Common myeloid progenitor, CD34-positive (primary cell): ENCODE data around the gene COL5A2.

Experiments used
- CTCF ChIA-PET: fragments of 350-600 bp; sonication (Branson Sonifier 250); formaldehyde crosslinking; loops from one replicate; lab custom pipeline; 2021; ENCODE audit warnings: antibody characterized with exemption; lab: Charles Lee
- POLR2A ChIA-PET: fragments of 350-600 bp; sonication (Branson Sonifier 250); formaldehyde crosslinking; loops from one replicate; lab custom pipeline; 2021; ENCODE audit warnings: antibody characterized with exemption; lab: Charles Lee
- DNase-seq, 3 donors: peaks; one replicate each; pipeline versions ENCODE4 v3.0.0 to v3.0.0-alpha.2; 2013
- H3K27ac ChIP-seq, 2 experiments: 1 replicate in 1 of 2; 2 replicates in 1 of 2; pipeline ENCODE4 v1.7.0; 2013; ENCODE audit warnings: inconsistent platforms in 2 of 2, low read length in 2 of 2, mild to moderate bottlenecking in 2 of 2, low read depth in 1 of 2, moderate library complexity in 1 of 2; ENCODE audit not compliant: severe bottlenecking in 2 of 2, insufficient read depth in 1 of 2, poor library complexity in 1 of 2
- H3K27me3 ChIP-seq, 5 experiments: replicated peaks in 2 of 5; 1 replicate in 3 of 5; 2 replicates in 2 of 5; pipeline versions ENCODE4 v1.6.1 to v1.7.0; 2013; ENCODE audit warnings: low read length in 4 of 5, mild to moderate bottlenecking in 2 of 5, moderate library complexity in 2 of 5, inconsistent platforms in 1 of 5; ENCODE audit not compliant: insufficient read depth in 5 of 5, control insufficient read depth in 4 of 5
- H3K36me3 ChIP-seq, 4 experiments: 1 replicate in 2 of 4; 2 replicates in 2 of 4; pipeline versions ENCODE4 v1.6.1 to v1.7.0; 2013; ENCODE audit warnings: low read length in 3 of 4, control low read depth in 1 of 4, mild to moderate bottlenecking in 1 of 4; ENCODE audit not compliant: control insufficient read depth in 4 of 4, insufficient read depth in 4 of 4
- H3K4me1 ChIP-seq, 4 experiments: 1 replicate in 3 of 4; 2 replicates in 1 of 4; pipeline versions ENCODE4 v1.6.1 to v1.7.1; 2013; ENCODE audit warnings: low read length in 3 of 4, mild to moderate bottlenecking in 3 of 4, control low read depth in 1 of 4, inconsistent platforms in 1 of 4, moderate library complexity in 1 of 4; ENCODE audit not compliant: control insufficient read depth in 4 of 4, insufficient read depth in 4 of 4; ENCODE audit errors: control extremely low read depth in 1 of 4
- H3K4me3 ChIP-seq, 7 experiments: 1 replicate in 4 of 7; 2 replicates in 3 of 7; pipeline versions ENCODE4 v1.5.1 to v1.7.0; 2013; ENCODE audit warnings: mild to moderate bottlenecking in 7 of 7, low read length in 6 of 7, moderate library complexity in 6 of 7, inconsistent platforms in 2 of 7, low read depth in 2 of 7, control low read depth in 1 of 7; ENCODE audit not compliant: insufficient read depth in 4 of 7, control insufficient read depth in 1 of 7; ENCODE audit errors: extremely low read depth in 1 of 7
- H3K9me3 ChIP-seq, 5 experiments: 1 replicate in 4 of 5; 2 replicates in 1 of 5; pipeline versions ENCODE4 v1.6.1 to v1.7.1; 2013; ENCODE audit warnings: low read length in 4 of 5, mild to moderate bottlenecking in 2 of 5, inconsistent platforms in 1 of 5, low read depth in 1 of 5, moderate library complexity in 1 of 5; ENCODE audit not compliant: control insufficient read depth in 4 of 5, insufficient read depth in 2 of 5; ENCODE audit errors: control extremely low read depth in 1 of 5
- WGBS: methylation state at CpG from one replicate; pipeline ENCODE4 v1.1.5; 2013; ENCODE audit not compliant: insufficient coverage; 5-methylcytosine and 5-hydroxymethylcytosine counted together

The COL5A2 gene

GRCh38 chr2:189178726-189179569 is 613 bp downstream of the COL5A2 start:
- DNase-seq: no peak
- ChIA-PET POLR2A (interaction anchor here (0.6 kb wide), 1 partner anchor 45 kb away, joined by 4 read pairs; no protein-coding TSS in a partner anchor), CTCF (interaction anchor here (0.6 kb wide), 1 partner anchor 290 kb away, joined by 3 read pairs; no protein-coding TSS in a partner anchor)
- WGBS: 12% methylated on average over 14 of the region's 14 CpGs
- H3K4me3 ChIP-seq: no peak overlapping the region
- H3K9me3 ChIP-seq: no peaks in the 10 kb centered on the region
- H3K36me3 ChIP-seq: no peaks in the 10 kb centered on the region
- H3K4me1 ChIP-seq: peaks cover 0 to 3% (median 0%) of the 10 kb centered on the region in 4 experiments
- H3K27ac ChIP-seq: no peak overlapping the region
- H3K27me3 ChIP-seq: peaks cover 0 to 20% (median 3%) of the 10 kb centered on the region in 5 experiments

DNA sequence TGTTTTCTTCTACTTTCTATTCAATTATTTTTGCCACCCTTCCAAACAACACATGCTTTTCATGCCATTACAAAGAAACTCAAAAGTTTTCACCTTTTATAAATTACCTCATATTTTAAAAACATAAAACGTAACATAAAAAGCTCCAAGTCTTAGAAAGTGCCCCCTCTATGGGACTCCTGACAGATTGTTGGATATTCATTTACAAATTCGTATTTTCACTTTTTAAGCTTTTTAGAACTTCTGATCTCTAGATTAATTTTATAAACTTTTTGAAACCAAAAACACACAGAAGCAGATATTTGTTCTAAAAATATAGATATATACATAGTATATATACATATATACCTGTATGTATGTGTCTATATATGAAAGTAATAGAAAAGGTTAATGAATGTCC is 1.5 kb downstream of the COL5A2 start:
- DNase-seq: no peak
- H3K4me3 ChIP-seq: no peak overlapping the region
- ChIA-PET CTCF (interaction anchor here (0.6 kb wide), 1 partner anchor 291 kb away, joined by 3 read pairs; no protein-coding TSS in a partner anchor), POLR2A (no interaction called here)
- H3K9me3 ChIP-seq: no peaks in the 10 kb centered on the region
- H3K27ac ChIP-seq: no peak overlapping the region
- peaks cover 0 to 3% (median 0%) of the 10 kb centered on the region in 4 experiments for H3K4me1 ChIP-seq
- peaks cover 0 to 20% (median 3%) of the 10 kb centered on the region in 5 experiments for H3K27me3 ChIP-seq
- no peaks in the 10 kb centered on the region for H3K36me3 ChIP-seq
- no CpG with 5 or more reads among the region's 2 CpGs for WGBS

- no CpG with 5 or more reads among the region's 4 CpGs for WGBS
These were observed 2.2 kb downstream of the COL5A2 start for GRCh38 chr2:189177251-189177840.

GRCh38 chr2:189176516-189176915 is 3.0 kb downstream of the COL5A2 start:
- no peak overlapping the region for H3K4me3 ChIP-seq
- DNase-seq: no peak
- no peak overlapping the region for H3K27ac ChIP-seq
- H3K9me3 ChIP-seq: no peaks in the 10 kb centered on the region
- ChIA-PET POLR2A (no interaction called here), CTCF (no interaction called here)
- H3K27me3 ChIP-seq: peaks cover 0 to 20% (median 3%) of the 10 kb centered on the region in 5 experiments
- no peaks in the 10 kb centered on the region for H3K36me3 ChIP-seq
- 97% methylated on average over 3 of the region's 3 CpGs for WGBS
- peaks cover 0 to 3% (median 0%) of the 10 kb centered on the region in 4 experiments for H3K4me1 ChIP-seq

More at GRCh38 chr2:189177251-189177840, 2.2 kb downstream of the COL5A2 start:
- no peak overlapping the region for H3K27ac ChIP-seq
- no peak for DNase-seq
- ChIA-PET POLR2A (no interaction called here), CTCF (no interaction called here)
- no peaks in the 10 kb centered on the region for H3K36me3 ChIP-seq
- H3K4me1 ChIP-seq: peaks cover 0 to 3% (median 0%) of the 10 kb centered on the region in 4 experiments
- H3K27me3 ChIP-seq: peaks cover 0 to 20% (median 3%) of the 10 kb centered on the region in 5 experiments
- no peak overlapping the region for H3K4me3 ChIP-seq
- H3K9me3 ChIP-seq: no peaks in the 10 kb centered on the region

DNA sequence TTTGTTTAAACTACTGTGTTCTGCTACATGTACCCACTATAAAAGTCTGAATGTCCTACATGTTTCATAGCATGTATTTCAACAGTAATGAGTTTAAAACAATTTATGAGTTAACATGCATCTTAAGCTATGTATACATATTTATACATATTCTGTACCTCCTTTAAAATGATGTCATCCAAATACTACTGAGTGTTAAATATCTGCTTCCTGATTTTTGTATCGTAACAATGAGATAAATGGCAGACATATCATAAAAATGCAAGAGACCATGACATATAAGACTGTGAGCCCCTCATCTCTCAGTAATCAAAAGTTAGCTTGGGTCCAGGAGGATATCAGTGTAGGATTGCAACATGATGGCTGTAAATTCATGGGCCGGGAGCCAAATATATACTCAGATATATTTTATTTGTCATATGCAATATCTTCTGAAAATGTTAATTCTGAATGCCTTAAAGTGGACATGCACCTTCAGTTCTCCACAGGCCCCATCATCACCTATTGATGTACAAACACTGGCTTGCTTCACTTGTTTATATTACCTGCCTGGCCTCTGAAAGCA is 3.6 kb downstream of the COL5A2 start:
- Histone ChIP-seq H3K27ac (no peak overlapping the region), H3K36me3 (no peaks in the 10 kb centered on the region), H3K4me1 (peaks cover 0 to 3% (median 0%) of the 10 kb centered on the region in 4 experiments), H3K9me3 (no peaks in the 10 kb centered on the region), H3K4me3 (no peak overlapping the region), H3K27me3 (peaks cover 0 to 20% (median 3%) of the 10 kb centered on the region in 5 experiments)
- no CpG with 5 or more reads among the region's 2 CpGs for WGBS
- no peak for DNase-seq
- ChIA-PET POLR2A (no interaction called here), CTCF (no interaction called here)

GRCh38 chr2:189171956-189172609 is 7.5 kb downstream of the COL5A2 start:
- H3K27me3 ChIP-seq: no peaks in the 10 kb centered on the region
- ChIA-PET POLR2A (no interaction called here), CTCF (no interaction called here)
- no CpG with 5 or more reads among the region's 1 CpG for WGBS
- H3K9me3 ChIP-seq: no peaks in the 10 kb centered on the region
- H3K36me3 ChIP-seq: no peaks in the 10 kb centered on the region
- no peak overlapping the region for H3K4me3 ChIP-seq
- DNase-seq: no peak
- H3K4me1 ChIP-seq: no peaks in the 10 kb centered on the region
- H3K27ac ChIP-seq: no peak overlapping the region
